ENCODE data around the gene HELZ. TPM values are rescaled to one million over a fixed set of nuclear protein-coding genes. Genes with fewer than 3 reads are reported as not detected.

HELZ gene
- total RNA-seq, 1 experiment from 2014 or later = 40.5 TPM

DNA sequence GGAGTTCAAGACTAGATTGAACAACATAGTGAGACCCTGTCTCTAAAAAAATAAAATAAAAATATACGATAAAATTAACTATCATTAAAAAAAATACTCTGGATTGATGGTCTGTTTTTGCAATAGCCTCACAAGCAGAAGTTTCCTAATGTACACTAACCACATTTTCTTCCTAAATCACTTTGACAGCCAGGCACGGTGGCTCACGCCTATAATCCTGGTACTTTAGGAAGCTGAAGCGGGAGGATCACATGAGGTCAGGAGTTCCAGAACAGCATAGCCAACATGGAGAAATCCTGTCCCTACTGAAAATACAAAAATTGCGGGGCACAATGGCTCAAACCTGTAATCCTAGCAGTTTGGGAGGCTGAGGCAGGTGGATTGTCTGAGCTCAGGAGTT, 64.7 kb downstream of the HELZ start:
- no peaks in the 10 kb centered on the region for H3K79me2 ChIP-seq (ENCODE audit: insufficient read depth, low read length)
- DNase-seq (ENCODE audit: low read depth, low spot score) (no peak), ATAC-seq (no peak)
- no TSS peak for BruUV-seq (replicated peaks)
- no peak overlapping the region for H3K27ac ChIP-seq (ENCODE audit: low read depth, low read length)
- no peak overlapping the region for H3K4me2 ChIP-seq (ENCODE audit: low read length)
- ChIA-PET CTCF (no interaction called here), RAD21 (ENCODE audit: low non-redundant PET in 1 of 2, low total read pairs in 2 of 2, uncharacterized antibody in 2 of 2, unreplicated experiment in 2 of 2) (no interaction called here), POLR2A (no interaction called here)
- H4K20me1 ChIP-seq (ENCODE audit: insufficient read depth) = no peaks in the 10 kb centered on the region
- no peaks in the 10 kb centered on the region for H3K9me3 ChIP-seq (ENCODE audit: control insufficient read depth in 1 of 2, insufficient read depth in 1 of 2, low read depth in 1 of 2, low read length in 2 of 2)
- no peak overlapping the region for H2AFZ ChIP-seq (ENCODE audit: low read depth, low read length, poor library complexity, severe bottlenecking)
- H3K4me1 ChIP-seq (ENCODE audit: control insufficient read depth in 1 of 2, insufficient read depth in 2 of 2, low read length in 2 of 2) = no peaks in the 10 kb centered on the region
- no peaks in the 10 kb centered on the region for H3K36me3 ChIP-seq (ENCODE audit: control insufficient read depth in 1 of 2, insufficient read depth in 2 of 2, low read length in 2 of 2)
- no peak for TF ChIP-seq POLR2A (IDR thresholded peaks at IDR 0.05; ENCODE audit: borderline replicate concordance, extremely low read depth, insufficient read depth, insufficient read length)
- no peak overlapping the region for H3K9ac ChIP-seq (ENCODE audit: low read length)
- no peak overlapping the region for H3K4me3 ChIP-seq (replicated peaks in 1 of 2; ENCODE audit: low read depth in 1 of 2, low read length in 2 of 2)
- intact Hi-C loops (cut with micrococcal nuclease) = no loop called here
- H3K9me2 ChIP-seq (ENCODE audit: insufficient read depth) = no peaks in the 10 kb centered on the region
- no peaks in the 10 kb centered on the region for H3K27me3 ChIP-seq (ENCODE audit: insufficient read depth, low read length)

DNA sequence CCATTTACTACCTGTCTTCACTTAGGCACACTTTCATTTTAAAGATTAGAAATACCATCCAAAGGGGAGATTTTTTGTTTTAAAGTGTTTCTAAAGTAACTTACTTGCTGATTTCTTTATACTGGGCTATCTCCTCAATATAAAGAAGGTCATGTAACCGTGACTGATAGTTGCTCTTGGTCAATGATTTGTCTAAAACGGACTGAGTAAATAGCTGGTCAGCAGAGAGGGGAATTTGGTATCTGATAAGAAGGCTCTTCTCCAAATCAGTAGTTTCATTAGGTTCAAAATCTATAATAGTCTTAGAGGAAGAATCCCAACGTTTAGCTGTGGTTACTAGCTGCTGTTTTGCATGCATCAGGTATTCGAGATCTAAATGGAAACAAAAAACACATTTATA, 66.4 kb downstream of the HELZ start:
- no peaks in the 10 kb centered on the region for H3K9me3 ChIP-seq (ENCODE audit: control insufficient read depth in 1 of 2, insufficient read depth in 1 of 2, low read depth in 1 of 2, low read length in 2 of 2)
- RAD21 ChIA-PET (ENCODE audit: low non-redundant PET in 1 of 2, low total read pairs in 2 of 2, uncharacterized antibody in 2 of 2, unreplicated experiment in 2 of 2) = no interaction called here
- CTCF ChIA-PET = interaction anchor here (1.3 to 2.7 kb wide), 2 partner anchors 21 to 22 kb away, joined by 4 to 7 read pairs; no protein-coding TSS in a partner anchor
- H3K36me3 ChIP-seq (ENCODE audit: control insufficient read depth in 1 of 2, insufficient read depth in 2 of 2, low read length in 2 of 2) = no peaks in the 10 kb centered on the region
- H3K9me2 ChIP-seq (ENCODE audit: insufficient read depth) = no peaks in the 10 kb centered on the region
- BruUV-seq (replicated peaks) = no TSS peak
- no peak overlapping the region for H3K9ac ChIP-seq (ENCODE audit: low read length)
- no peak overlapping the region for H3K27ac ChIP-seq (ENCODE audit: low read depth, low read length)
- no peak for TF ChIP-seq JUND (IDR thresholded peaks at IDR 0.05)
- no peak for TF ChIP-seq POLR2AphosphoS5 (IDR thresholded peaks at IDR 0.05; ENCODE audit: low read depth, low read length)
- no peaks in the 10 kb centered on the region for H3K4me1 ChIP-seq (ENCODE audit: control insufficient read depth in 1 of 2, insufficient read depth in 2 of 2, low read length in 2 of 2)
- POLR2A ChIA-PET = no interaction called here
- intact Hi-C loops (cut with micrococcal nuclease) = no loop called here
- no peak overlapping the region for H3K4me3 ChIP-seq (replicated peaks in 1 of 2; ENCODE audit: low read depth in 1 of 2, low read length in 2 of 2)
- H4K20me1 ChIP-seq (ENCODE audit: insufficient read depth) = no peaks in the 10 kb centered on the region
- no peak overlapping the region for H3K4me2 ChIP-seq (ENCODE audit: low read length)
- H3K27me3 ChIP-seq (ENCODE audit: insufficient read depth, low read length) = no peaks in the 10 kb centered on the region
- no peak for DNase-seq (ENCODE audit: low read depth, low spot score)
- H2AFZ ChIP-seq (ENCODE audit: low read depth, low read length, poor library complexity, severe bottlenecking) = no peak overlapping the region
- H3K79me2 ChIP-seq (ENCODE audit: insufficient read depth, low read length) = no peaks in the 10 kb centered on the region
- ATAC-seq = no peak

DNA sequence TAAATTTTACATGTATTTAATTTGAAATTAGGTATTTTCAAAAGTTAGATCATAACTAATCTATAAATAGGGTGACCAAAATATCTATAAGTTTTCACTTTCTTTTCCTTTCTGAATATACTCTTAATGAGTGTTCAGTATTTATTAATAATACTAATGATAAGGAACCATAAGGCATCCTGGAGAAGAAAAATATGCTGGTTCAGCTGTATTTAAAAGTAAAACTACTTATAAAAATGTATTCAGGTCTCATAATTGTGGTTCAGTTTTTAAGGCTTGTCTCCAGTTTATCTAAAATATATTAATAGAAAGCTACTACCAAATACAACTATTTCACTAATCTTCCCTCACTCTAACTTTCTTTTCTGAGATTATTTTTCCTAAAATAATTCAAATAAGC, 67.3 kb downstream of the HELZ start:
- ATAC-seq (no peak), DNase-seq (ENCODE audit: low read depth, low spot score) (no peak)
- Histone ChIP-seq H3K9me3 (ENCODE audit: control insufficient read depth in 1 of 2, insufficient read depth in 1 of 2, low read depth in 1 of 2, low read length in 2 of 2) (no peaks in the 10 kb centered on the region), H3K9ac (ENCODE audit: low read length) (no peak overlapping the region), H3K27ac (ENCODE audit: low read depth, low read length) (no peak overlapping the region), H3K4me2 (ENCODE audit: low read length) (no peak overlapping the region), H3K9me2 (ENCODE audit: insufficient read depth) (no peaks in the 10 kb centered on the region), H3K4me1 (ENCODE audit: control insufficient read depth in 1 of 2, insufficient read depth in 2 of 2, low read length in 2 of 2) (no peaks in the 10 kb centered on the region), H4K20me1 (ENCODE audit: insufficient read depth) (no peaks in the 10 kb centered on the region), H3K4me3 (replicated peaks in 1 of 2; ENCODE audit: low read depth in 1 of 2, low read length in 2 of 2) (no peak overlapping the region), H3K36me3 (ENCODE audit: control insufficient read depth in 1 of 2, insufficient read depth in 2 of 2, low read length in 2 of 2) (no peaks in the 10 kb centered on the region), H3K27me3 (ENCODE audit: insufficient read depth, low read length) (no peaks in the 10 kb centered on the region), H3K79me2 (ENCODE audit: insufficient read depth, low read length) (no peaks in the 10 kb centered on the region), H2AFZ (ENCODE audit: low read depth, low read length, poor library complexity, severe bottlenecking) (no peak overlapping the region)
- intact Hi-C loops (cut with micrococcal nuclease) = no loop called here
- RAD21 ChIA-PET (ENCODE audit: low non-redundant PET in 1 of 2, low total read pairs in 2 of 2, uncharacterized antibody in 2 of 2, unreplicated experiment in 2 of 2) = interaction anchor here in 1 of 2 experiments (0.5 kb wide), 1 partner anchor 221 kb away, joined by 3 read pairs; no protein-coding TSS in a partner anchor
- POLR2A ChIA-PET = no interaction called here
- no TSS peak for BruUV-seq (replicated peaks)
- TF ChIP-seq EZH2 (IDR thresholded peaks at IDR 0.05) (no peak), ELF1 (IDR thresholded peaks at IDR 0.05; ENCODE audit: borderline replicate concordance, low read depth) (no peak), EZH2phosphoT487 (IDR thresholded peaks at IDR 0.05; ENCODE audit: borderline replicate concordance) (no peak), FOSL1 (IDR thresholded peaks at IDR 0.05; ENCODE audit: low read depth) (no peak), CEBPB (IDR thresholded peaks at IDR 0.05; ENCODE audit: low read depth) (no peak)
- TF ChIP-seq, protein P1, sequence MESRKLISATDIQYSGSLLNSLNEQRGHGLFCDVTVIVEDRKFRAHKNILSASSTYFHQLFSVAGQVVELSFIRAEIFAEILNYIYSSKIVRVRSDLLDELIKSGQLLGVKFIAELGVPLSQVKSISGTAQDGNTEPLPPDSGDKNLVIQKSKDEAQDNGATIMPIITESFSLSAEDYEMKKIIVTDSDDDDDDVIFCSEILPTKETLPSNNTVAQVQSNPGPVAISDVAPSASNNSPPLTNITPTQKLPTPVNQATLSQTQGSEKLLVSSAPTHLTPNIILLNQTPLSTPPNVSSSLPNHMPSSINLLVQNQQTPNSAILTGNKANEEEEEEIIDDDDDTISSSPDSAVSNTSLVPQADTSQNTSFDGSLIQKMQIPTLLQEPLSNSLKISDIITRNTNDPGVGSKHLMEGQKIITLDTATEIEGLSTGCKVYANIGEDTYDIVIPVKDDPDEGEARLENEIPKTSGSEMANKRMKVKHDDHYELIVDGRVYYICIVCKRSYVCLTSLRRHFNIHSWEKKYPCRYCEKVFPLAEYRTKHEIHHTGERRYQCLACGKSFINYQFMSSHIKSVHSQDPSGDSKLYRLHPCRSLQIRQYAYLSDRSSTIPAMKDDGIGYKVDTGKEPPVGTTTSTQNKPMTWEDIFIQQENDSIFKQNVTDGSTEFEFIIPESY (IDR thresholded peaks at IDR 0.05; ENCODE audit: extremely low read depth, insufficient replicate concordance, low read length) = no peak
- TF ChIP-seq, protein P2, sequence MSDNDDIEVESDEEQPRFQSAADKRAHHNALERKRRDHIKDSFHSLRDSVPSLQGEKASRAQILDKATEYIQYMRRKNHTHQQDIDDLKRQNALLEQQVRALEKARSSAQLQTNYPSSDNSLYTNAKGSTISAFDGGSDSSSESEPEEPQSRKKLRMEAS (IDR thresholded peaks at IDR 0.05) = no peak
- CTCF ChIA-PET = interaction anchor here (1.1 to 2.7 kb wide), 3 partner anchors 20 to 43 kb away, joined by 3 to 7 read pairs (median 4); no protein-coding TSS in a partner anchor
